Sigmoid colon (tissue), 7 donors: Measurements from ENCODE around the gene MTA1. TPM values are rescaled to one million over a fixed set of nuclear protein-coding genes. Genes with fewer than 3 reads are reported as not detected.

ENCODE experiments used
- DNase-seq: peaks from one replicate; pipeline ENCODE4 v3.0.0-alpha.2; 2019
- H3K27ac ChIP-seq, 4 donors: fragments of 200-600 bp; sonication (generic); one replicate each; pipeline ENCODE4 v1.5.1; 2016 to 2019; ENCODE audit warnings: mild to moderate bottlenecking in 1 of 4
- H3K27me3 ChIP-seq, 3 donors: fragments of 200-600 bp; sonication (generic); one replicate each; pipeline ENCODE4 v1.5.1; 2019; ENCODE audit warnings: mild to moderate bottlenecking in 1 of 3
- H3K36me3 ChIP-seq, 4 donors: fragments of 200-600 bp; sonication (generic); one replicate each; pipeline ENCODE4 v1.5.1; 2016 to 2019
- H3K4me1 ChIP-seq, 4 donors: fragments of 200-600 bp; sonication (generic); one replicate each; pipeline ENCODE4 v1.5.1; 2017 to 2019
- H3K4me3 ChIP-seq, 4 donors: fragments of 200-600 bp; sonication (generic); one replicate each; pipeline ENCODE4 v1.5.1; 2017 to 2019; ENCODE audit warnings: mild to moderate bottlenecking in 2 of 4, moderate library complexity in 1 of 4
- H3K9me3 ChIP-seq, 4 donors: fragments of 200-600 bp in 3 of 4; sonication (generic) in 3 of 4; one replicate each; pipeline versions ENCODE4 v1.5.1 to v1.6.1; 2013 to 2019
- EP300 ChIP-seq, 4 donors: sonication (generic); formaldehyde crosslinking; IDR thresholded peaks; one replicate each; pipeline ENCODE4 v1.6.1; 2017; ENCODE audit warnings: antibody characterized with exemption in 4 of 4
- POLR2A ChIP-seq, 2 donors: fragments of 450-650 bp; IDR thresholded peaks; one replicate each; pipeline ENCODE4 v1.6.1; 2016; ENCODE audit warnings: antibody characterized with exemption in 2 of 2, mild to moderate bottlenecking in 2 of 2, moderate library complexity in 2 of 2
- POLR2AphosphoS5 ChIP-seq, 4 donors: sonication (generic); formaldehyde crosslinking; IDR thresholded peaks; one replicate each; pipeline ENCODE4 v1.6.1; 2017; ENCODE audit warnings: antibody characterized with exemption in 4 of 4
- WGBS, 2 donors: extraction: QIAGEN DNeasy Blood & Tissue Kit; methylation state at CpG; one replicate each; pipeline ENCODE4 v1.1.7; 2013; 5-methylcytosine and 5-hydroxymethylcytosine counted together
- intact Hi-C: fragments of 100-400 bp; cut with DNase I; formaldehyde crosslinking; loops from one replicate; pipeline ENCODE4 v1.15.1; 2023
- polyA plus RNA-seq, 3 donors: library from polyadenylated mRNA; stranded (reverse); fragments of 200-250 nt; gene quantifications; one replicate each; pipeline ENCODE4 v1.2.3, GENCODE V29; 2013
- total RNA-seq, 4 donors: library from RNA; depleted of rRNA; stranded (reverse); fragments of >200 nt; gene quantifications; one replicate each; pipeline ENCODE4 v1.1.0, GENCODE V29; 2016
- TF ChIP-seq, protein P1 (sequence below), 4 experiments: fragments of 450-650 bp in 3 of 4; fragments of 200-600 bp in 1 of 4; IDR thresholded peaks; one replicate each; pipeline ENCODE4 v1.5.1; 2016 to 2019; ENCODE audit warnings: antibody characterized with exemption in 4 of 4, mild to moderate bottlenecking in 3 of 4, moderate library complexity in 2 of 4
- donor health status: healthy with polysubstance abuse.
- donor health status: Bipolar disorder and iron deficiency.
- donor health status: healthy.

The MTA1 gene
- total and polyA plus RNA-seq, 7 donors, result 14.3 to 92.8 (median 44.7) TPM

DNA sequence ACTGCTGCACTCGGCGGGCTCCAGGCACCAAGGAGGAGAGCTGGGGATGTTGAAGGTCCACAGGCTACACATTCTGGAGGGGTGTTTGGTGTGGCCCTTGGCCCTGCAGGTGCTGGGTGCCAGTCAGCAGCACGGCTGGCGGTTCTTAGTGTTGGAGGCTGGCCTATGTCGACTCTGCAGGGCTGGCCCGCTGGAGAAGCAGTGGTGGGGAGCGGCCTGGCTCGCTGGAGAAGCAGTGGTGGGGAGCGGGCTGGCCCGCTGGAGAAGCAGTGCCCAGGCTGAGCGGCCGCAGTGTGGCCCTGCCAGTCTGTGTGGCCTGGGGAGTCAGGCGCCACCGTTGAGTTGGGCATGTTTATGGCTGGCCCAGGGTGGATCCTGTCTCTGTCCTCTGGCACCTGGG is 27.3 kb downstream of the MTA1 start:
- Histone ChIP-seq H3K9me3 (no peaks in the 10 kb centered on the region), H3K36me3 (peaks cover 13 to 35% (median 14%) of the 10 kb centered on the region in 4 donors), H3K27me3 (no peaks in the 10 kb centered on the region), H3K27ac (no peak overlapping the region), H3K4me1 (peaks cover 0 to 16% (median 12%) of the 10 kb centered on the region in 4 donors), H3K4me3 (no peak overlapping the region)
- 80 to 85% methylated on average over 14 of the region's 14 CpGs for WGBS, 2 donors
- DNase-seq, result no peak
- TF ChIP-seq, protein P1, sequence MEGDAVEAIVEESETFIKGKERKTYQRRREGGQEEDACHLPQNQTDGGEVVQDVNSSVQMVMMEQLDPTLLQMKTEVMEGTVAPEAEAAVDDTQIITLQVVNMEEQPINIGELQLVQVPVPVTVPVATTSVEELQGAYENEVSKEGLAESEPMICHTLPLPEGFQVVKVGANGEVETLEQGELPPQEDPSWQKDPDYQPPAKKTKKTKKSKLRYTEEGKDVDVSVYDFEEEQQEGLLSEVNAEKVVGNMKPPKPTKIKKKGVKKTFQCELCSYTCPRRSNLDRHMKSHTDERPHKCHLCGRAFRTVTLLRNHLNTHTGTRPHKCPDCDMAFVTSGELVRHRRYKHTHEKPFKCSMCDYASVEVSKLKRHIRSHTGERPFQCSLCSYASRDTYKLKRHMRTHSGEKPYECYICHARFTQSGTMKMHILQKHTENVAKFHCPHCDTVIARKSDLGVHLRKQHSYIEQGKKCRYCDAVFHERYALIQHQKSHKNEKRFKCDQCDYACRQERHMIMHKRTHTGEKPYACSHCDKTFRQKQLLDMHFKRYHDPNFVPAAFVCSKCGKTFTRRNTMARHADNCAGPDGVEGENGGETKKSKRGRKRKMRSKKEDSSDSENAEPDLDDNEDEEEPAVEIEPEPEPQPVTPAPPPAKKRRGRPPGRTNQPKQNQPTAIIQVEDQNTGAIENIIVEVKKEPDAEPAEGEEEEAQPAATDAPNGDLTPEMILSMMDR (IDR thresholded peaks at IDR 0.05), result no peak
- no peak for TF ChIP-seq POLR2AphosphoS5 (IDR thresholded peaks at IDR 0.05)
- intact Hi-C loops, result loop anchor here (5.0 kb wide), 1 partner anchor 80 kb away; the partner anchor contains the start of gene TMEM121

DNA sequence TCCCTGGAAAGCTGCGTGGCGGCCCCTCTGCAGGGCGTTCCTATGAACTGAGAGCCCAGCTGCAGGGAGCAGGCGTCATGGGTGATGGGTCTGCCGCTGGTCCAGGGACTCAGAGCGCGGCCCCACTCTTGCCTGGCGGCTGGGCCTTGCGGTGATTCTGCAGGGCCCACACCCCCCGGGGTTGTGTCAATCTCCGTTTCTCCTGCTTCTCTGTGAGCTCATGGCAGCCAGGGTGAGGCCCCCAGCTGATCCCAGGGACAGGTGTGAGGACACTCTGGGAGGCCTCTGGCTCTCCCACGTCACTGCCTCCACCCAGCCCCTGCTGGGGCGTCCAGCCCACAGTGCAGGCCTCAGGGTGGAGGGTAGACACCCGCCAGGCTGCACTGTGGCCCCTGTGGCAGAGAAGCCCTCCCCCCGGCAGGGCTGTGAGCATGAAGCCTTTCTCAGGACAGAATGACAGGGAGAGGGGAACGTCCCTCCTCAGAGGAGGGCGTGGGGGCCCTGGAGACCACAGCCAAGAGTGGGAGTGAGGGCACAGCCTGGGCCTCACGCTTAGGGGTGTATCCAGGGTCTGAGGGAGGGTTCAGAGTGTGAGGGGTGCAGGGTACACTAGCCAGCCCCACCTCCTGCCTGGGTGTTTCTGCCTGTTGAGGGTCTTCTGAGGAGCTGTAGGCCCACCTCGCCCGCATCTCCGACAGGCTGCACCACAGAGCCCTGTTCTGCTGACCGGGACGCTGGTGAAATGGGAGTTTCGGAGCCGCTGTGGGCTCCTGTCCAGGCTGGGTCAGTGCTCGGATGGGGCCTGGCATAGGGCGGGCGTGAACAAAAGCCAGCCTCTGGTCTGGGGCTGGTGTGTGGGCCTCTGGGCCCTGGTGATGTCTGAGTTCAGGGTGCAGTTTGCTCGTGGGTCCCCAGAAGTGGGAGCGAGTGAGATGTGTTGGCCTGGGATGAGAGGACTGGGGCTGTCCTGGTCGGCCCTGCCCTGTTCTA is 28.3 kb downstream of the MTA1 start:
- H3K4me3 ChIP-seq, result no peak overlapping the region
- peaks cover 13 to 39% (median 18%) of the 10 kb centered on the region in 4 donors for H3K36me3 ChIP-seq
- 90 to 91% methylated on average over 31 of the region's 31 CpGs for WGBS, 2 donors
- no peak for DNase-seq
- H3K4me1 ChIP-seq, result peaks cover 0 to 16% (median 12%) of the 10 kb centered on the region in 4 donors
- no peaks in the 10 kb centered on the region for H3K9me3 ChIP-seq
- peak overlapping the region in 1 of 4 donors; percentile 49 for H3K27ac ChIP-seq
- no peaks in the 10 kb centered on the region for H3K27me3 ChIP-seq
- TF ChIP-seq POLR2AphosphoS5 (IDR thresholded peaks at IDR 0.05) (no peak), EP300 (IDR thresholded peaks at IDR 0.05) (no peak), POLR2A (IDR thresholded peaks at IDR 0.05) (no peak)
- TF ChIP-seq, protein P1 (IDR thresholded peaks at IDR 0.05), result no peak
- intact Hi-C loops, result loop anchor here (1.0 to 5.0 kb wide), 2 partner anchors 43 to 79 kb away; partner anchors contain the start of genes TEDC1 and TMEM121

DNA sequence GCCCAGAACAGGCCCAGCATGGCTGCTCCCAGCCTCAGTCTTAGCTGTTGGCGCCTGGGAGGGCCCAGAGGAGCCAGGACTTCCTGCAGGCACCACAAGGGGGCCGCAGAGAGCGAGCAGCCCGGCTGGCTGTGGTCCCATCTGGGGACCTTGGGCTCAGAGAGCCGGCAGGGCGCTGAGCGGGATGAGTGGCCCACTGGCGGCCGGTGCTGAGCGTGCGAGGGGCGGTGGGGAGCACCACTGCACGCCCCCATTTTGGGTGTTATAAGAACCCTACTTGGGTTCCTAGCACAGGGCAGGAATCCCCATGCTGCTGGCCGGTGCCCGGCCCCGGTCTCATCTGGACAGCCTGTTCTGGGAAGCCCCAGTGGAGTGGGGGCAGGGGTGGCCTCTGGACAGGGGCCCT is 29.1 kb downstream of the MTA1 start:
- Histone ChIP-seq H3K4me1 (peaks cover 0 to 16% (median 12%) of the 10 kb centered on the region in 4 donors), H3K9me3 (no peaks in the 10 kb centered on the region), H3K27me3 (no peaks in the 10 kb centered on the region), H3K27ac (peak overlapping the region in 1 of 4 donors; percentile 49), H3K36me3 (peaks cover 13 to 40% (median 21%) of the 10 kb centered on the region in 4 donors), H3K4me3 (no peak overlapping the region)
- intact Hi-C loops, result loop anchor here (1.0 to 5.0 kb wide), 2 partner anchors 43 to 79 kb away; partner anchors contain the start of genes TEDC1 and TMEM121
- 53 to 62% methylated on average over 16 of the region's 16 CpGs for WGBS, 2 donors
- peak; percentile 88 for DNase-seq
- TF ChIP-seq POLR2AphosphoS5 (IDR thresholded peaks at IDR 0.05), result peak in 2 of 4 donors; percentile 48
- no peak for TF ChIP-seq EP300 (IDR thresholded peaks at IDR 0.05)
- TF ChIP-seq, protein P1 (IDR thresholded peaks at IDR 0.05), result peak; percentile 74 to 98 (median 82)
- no peak for TF ChIP-seq POLR2A (IDR thresholded peaks at IDR 0.05)

DNA sequence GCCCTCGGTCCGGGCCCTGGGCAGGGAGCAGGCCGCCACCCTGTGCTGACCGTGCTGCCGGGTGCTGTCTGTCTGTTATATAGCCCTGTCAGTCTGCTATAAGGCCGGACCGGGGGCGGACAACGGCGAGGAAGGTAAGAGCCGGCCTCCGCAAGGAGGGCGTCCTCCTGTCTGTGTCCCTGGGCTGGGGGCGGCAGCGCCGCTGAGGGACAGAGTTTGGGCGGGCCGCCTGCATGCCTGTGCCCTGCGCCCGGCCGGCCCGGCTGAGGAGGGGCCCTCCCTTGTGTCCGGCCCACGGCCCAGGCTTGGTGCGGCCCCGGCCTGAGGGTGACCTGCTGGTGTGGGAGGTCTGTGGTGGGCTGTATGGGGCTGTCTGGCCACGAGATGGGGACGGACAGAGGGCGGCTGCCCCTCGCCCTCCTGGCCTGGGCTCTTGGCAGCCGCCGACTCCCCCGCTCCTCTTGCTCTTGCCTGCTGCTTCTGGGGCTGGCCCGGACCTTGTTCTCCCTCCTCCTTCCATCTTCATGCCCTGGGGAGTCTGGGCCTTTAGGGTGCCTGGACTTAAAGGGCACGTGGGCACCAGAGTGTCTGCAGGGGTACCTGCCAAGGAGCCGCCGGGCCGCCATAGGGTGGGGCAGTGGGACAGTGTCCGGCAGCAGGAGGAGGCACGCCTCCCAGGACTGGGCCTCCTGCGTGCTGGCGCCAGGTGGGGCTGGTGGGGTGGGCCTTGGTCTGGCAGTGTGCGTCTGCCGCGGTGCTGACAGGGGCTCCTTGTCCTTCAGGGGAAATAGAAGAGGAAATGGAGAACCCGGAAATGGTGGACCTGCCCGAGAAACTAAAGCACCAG is 29.9 kb downstream of the MTA1 start:
- Histone ChIP-seq H3K27ac (no peak overlapping the region), H3K36me3 (peaks cover 13 to 48% (median 25%) of the 10 kb centered on the region in 4 donors), H3K27me3 (no peaks in the 10 kb centered on the region), H3K9me3 (no peaks in the 10 kb centered on the region), H3K4me3 (no peak overlapping the region), H3K4me1 (peaks cover 0 to 16% (median 12%) of the 10 kb centered on the region in 4 donors)
- TF ChIP-seq EP300 (IDR thresholded peaks at IDR 0.05) (no peak), POLR2AphosphoS5 (IDR thresholded peaks at IDR 0.05) (no peak)
- intact Hi-C loops, result loop anchor here (5.0 kb wide), 1 partner anchor 78 kb away; the partner anchor contains the start of gene TMEM121
- 94% methylated on average over 47 of the region's 47 CpGs for WGBS, 2 donors
- no peak for DNase-seq
